Nucleus accumbens (tissue), 56 donors: ENCODE results near the gene CD300C.
A peak's percentile ranks its signal among the peaks of the same experiment; 100 is the strongest.
"Not testable (repeated sequence)": the region's sequence is repeated elsewhere in the genome, so short reads cannot be mapped to it uniquely, and the experiment has no call there.

Source experiments
- DNase-seq, 56 donors: peaks; one replicate each; lab custom pipeline; 2025; lab: John Stamatoyannopoulos, UW

CD300C gene

GRCh38 chr17:74516561-74517328, 29.2 kb downstream of the CD300C start:
- no peak for DNase-seq

GRCh38 chr17:74515941-74516340, 30.0 kb downstream of the CD300C start:
- no peak for DNase-seq

GRCh38 chr17:74514632-74515334, 31.1 kb downstream of the CD300C start:
- DNase-seq = peak in 1 of 56 donors; percentile 81

GRCh38 chr17:74513987-74514631, 31.8 kb downstream of the CD300C start:
- peak in 5 of 56 donors; percentile 25 to 72 (median 50) for DNase-seq

GRCh38 chr17:74512624-74513091, 33.3 kb downstream of the CD300C start:
- DNase-seq = no peak

- no peak for DNase-seq
Measured at GRCh38 chr17:74512036-74512435, 33.9 kb downstream of the CD300C start.

GRCh38 chr17:74508156-74508555, 37.8 kb downstream of the CD300C start:
- no peak for DNase-seq

GRCh38 chr17:74503949-74504348, 42.0 kb downstream of the CD300C start:
- not testable (repeated sequence) for DNase-seq

- no peak for DNase-seq
Measured at GRCh38 chr17:74502861-74503260, 43.1 kb downstream of the CD300C start.

- DNase-seq = no peak
Measured at GRCh38 chr17:74499992-74500391, 45.9 kb downstream of the CD300C start.

- DNase-seq = no peak
Measured at GRCh38 chr17:74497471-74497870, 48.4 kb downstream of the CD300C start.

- peak in 44 of 56 donors; percentile 6 to 81 (median 31) for DNase-seq
Measured at GRCh38 chr17:74493331-74493833, 52.5 kb downstream of the CD300C start.

- DNase-seq = no peak
Measured at GRCh38 chr17:74491626-74492025, 54.3 kb downstream of the CD300C start.
